K562 (cell line): ENCODE data around the gene DGCR6L. TPM values are rescaled to one million over a fixed set of nuclear protein-coding genes. Genes with fewer than 3 reads are reported as not detected.
"Not testable (repeated sequence)": the region's sequence is repeated elsewhere in the genome, so short reads cannot be mapped to it uniquely, and the experiment has no call there.

Source experiments
- CBFB ChIP-seq: sonication (generic); formaldehyde crosslinking; IDR thresholded peaks from 2 replicates; pipeline ENCODE4 v1.4.0; 2020; ENCODE audit warnings: mild to moderate bottlenecking, missing genetic modification reagents
- CEBPB ChIP-seq: fragments of 450-650 bp; IDR thresholded peaks from 2 replicates; pipeline ENCODE4 v1.6.1; 2016; ENCODE audit warnings: missing genetic modification characterization, missing compliant biosample characterization
- ELK1 ChIP-seq: sonication (generic); formaldehyde crosslinking; IDR thresholded peaks from 2 replicates; pipeline ENCODE4 v1.8.1; 2022; ENCODE audit warnings: missing genetic modification reagents
- FOXM1 ChIP-seq, 2 experiments: fragments of 450-650 bp in 1 of 2; sonication (generic) in 1 of 2; formaldehyde crosslinking in 1 of 2; IDR thresholded peaks; 2 replicates each; pipeline versions ENCODE4 v1.6.1 to v1.9.0; 2017 to 2022; ENCODE audit warnings: low read depth in 2 of 2, mild to moderate bottlenecking in 2 of 2, missing genetic modification reagents in 1 of 2, moderate library complexity in 1 of 2
- HDAC6 ChIP-seq: IDR thresholded peaks from 2 replicates; pipeline ENCODE4 v1.6.1; 2012; ENCODE audit warnings: low read depth, mild to moderate bottlenecking, control low read depth, inconsistent platforms, low read length, moderate library complexity
- MYBL2 ChIP-seq, 2 experiments: fragments of 450-650 bp in 1 of 2; sonication (generic) in 1 of 2; formaldehyde crosslinking in 1 of 2; IDR thresholded peaks; 2 replicates each; pipeline versions ENCODE4 v1.6.1 to v1.8.1; 2017 to 2022; ENCODE audit warnings: borderline replicate concordance in 1 of 2, inconsistent platforms in 1 of 2, low read depth in 1 of 2, mild to moderate bottlenecking in 1 of 2, missing genetic modification reagents in 1 of 2, moderate library complexity in 1 of 2
- STAG1 ChIP-seq: sonication (generic); formaldehyde crosslinking; IDR thresholded peaks from 2 replicates; pipeline ENCODE4 v1.5.0; 2020; ENCODE audit warnings: missing genetic modification reagents, borderline replicate concordance
- ZC3H4 ChIP-seq: sonication (generic); formaldehyde crosslinking; IDR thresholded peaks from 2 replicates; pipeline ENCODE4 v1.9.0; 2021; ENCODE audit warnings: missing genetic modification reagents, borderline replicate concordance
- ZNF282 ChIP-seq: sonication (generic); formaldehyde crosslinking; IDR thresholded peaks from 2 replicates; pipeline ENCODE4 v1.8.1; 2023; ENCODE audit warnings: missing genetic modification reagents
- ZNF431 ChIP-seq: sonication (generic); formaldehyde crosslinking; IDR thresholded peaks from 2 replicates; pipeline ENCODE4 v1.8.0; 2022; ENCODE audit warnings: mild to moderate bottlenecking, missing genetic modification reagents
- ZNF511 ChIP-seq: sonication (generic); formaldehyde crosslinking; IDR thresholded peaks from 2 replicates; pipeline ENCODE4 v1.8.0; 2022; ENCODE audit warnings: mild to moderate bottlenecking, missing genetic modification reagents
- polyA plus RNA-seq, 8 experiments: library from polyadenylated mRNA; depleted of rRNA in 4 of 8; stranded (reverse) in 5 of 8; unstranded in 3 of 8; fragments of >200 nt; fragmentation: Nextera tagmentation in 2 of 8; fragmentation: Illumina TruSeq in 1 of 8; extraction: Ambion mirVana in 2 of 8; extraction: Trizol in 1 of 8; gene quantifications; 2 replicates each; pipeline versions ENCODE4 v1.2.1 to v1.2.3, GENCODE V29; 2011 to 2014; ENCODE audit warnings: inconsistent platforms in 1 of 8, missing spikeins in 1 of 8
- total RNA-seq, 7 experiments: library from RNA; depleted of rRNA in 6 of 7; stranded (reverse); fragments of >200 nt in 6 of 7; fragmentation: Illumina TruSeq in 2 of 7; extraction: Trizol in 2 of 7; gene quantifications; 2 replicates each; pipeline versions ENCODE4 v1.2.1 to v1.2.3, GENCODE V29; 2011 to 2021; ENCODE audit warnings: low replicate concordance in 1 of 7
- TF ChIP-seq, protein P1 (sequence below): fragments of 250-450 bp; sonication (Bioruptor Pico); IDR thresholded peaks from 2 replicates; pipeline ENCODE4 v1.4.0; 2020; ENCODE audit warnings: mild to moderate bottlenecking, moderate library complexity
- TF ChIP-seq, protein P2 (sequence below): sonication (generic); formaldehyde crosslinking; IDR thresholded peaks from 2 replicates; pipeline ENCODE4 v1.9.0; 2022; ENCODE audit warnings: mild to moderate bottlenecking, missing genetic modification reagents
- TF ChIP-seq, protein P3 (sequence below): sonication (generic); formaldehyde crosslinking; IDR thresholded peaks from 2 replicates; pipeline ENCODE4 v1.8.0; 2022; ENCODE audit warnings: mild to moderate bottlenecking, low read depth, missing genetic modification reagents
- TF ChIP-seq, protein P4 (sequence below): sonication (generic); formaldehyde crosslinking; IDR thresholded peaks from 2 replicates; pipeline ENCODE4 v1.8.1; 2022; ENCODE audit warnings: missing genetic modification reagents

Gene DGCR6L
- total and polyA plus RNA-seq, 9 of the 15 experiments (the other 6 are each of a cell fraction or from before 2014, with no cell fraction given) = 3.6 to 151 (median 51.0) TPM

GRCh38 chr22:20266667-20267440, 53.0 kb downstream of the DGCR6L start (continued):
- not testable (repeated sequence) for TF ChIP-seq FOXM1, MYBL2 (IDR thresholded peaks at IDR 0.05; ENCODE audit: low read depth)
- TF ChIP-seq FOXM1 (CRISPR knock-in tag; IDR thresholded peaks at IDR 0.05; ENCODE audit: low read depth) (peak; percentile 81; the same call in 1 of the 2 replicates), STAG1 (CRISPR knock-in tag) (0 out of 2 replicates have a peak, but pooled peaks have one; percentile 58), CBFB (CRISPR knock-in tag) (peak; percentile 65; the same call in 1 of the 2 replicates), ZNF431 (CRISPR knock-in tag) (peak; percentile 63), HDAC6 (0 out of 2 replicates have a peak, but pooled peaks have one; percentile 79), MYBL2 (CRISPR knock-in tag; IDR thresholded peaks at IDR 0.05; ENCODE audit: borderline replicate concordance) (peak; percentile 51), ELK1 (CRISPR knock-in tag) (peak; percentile 93; the same call in 1 of the 2 replicates), ZC3H4 (CRISPR knock-in tag) (peak; percentile 81; the same call in 1 of the 2 replicates), ZNF282 (peak; percentile 84; the same call in 1 of the 2 replicates), ZNF511 (peak; percentile 45; the same call in 1 of the 2 replicates), CEBPB (tag) (peak; percentile 95)
- TF ChIP-seq, protein P1, sequence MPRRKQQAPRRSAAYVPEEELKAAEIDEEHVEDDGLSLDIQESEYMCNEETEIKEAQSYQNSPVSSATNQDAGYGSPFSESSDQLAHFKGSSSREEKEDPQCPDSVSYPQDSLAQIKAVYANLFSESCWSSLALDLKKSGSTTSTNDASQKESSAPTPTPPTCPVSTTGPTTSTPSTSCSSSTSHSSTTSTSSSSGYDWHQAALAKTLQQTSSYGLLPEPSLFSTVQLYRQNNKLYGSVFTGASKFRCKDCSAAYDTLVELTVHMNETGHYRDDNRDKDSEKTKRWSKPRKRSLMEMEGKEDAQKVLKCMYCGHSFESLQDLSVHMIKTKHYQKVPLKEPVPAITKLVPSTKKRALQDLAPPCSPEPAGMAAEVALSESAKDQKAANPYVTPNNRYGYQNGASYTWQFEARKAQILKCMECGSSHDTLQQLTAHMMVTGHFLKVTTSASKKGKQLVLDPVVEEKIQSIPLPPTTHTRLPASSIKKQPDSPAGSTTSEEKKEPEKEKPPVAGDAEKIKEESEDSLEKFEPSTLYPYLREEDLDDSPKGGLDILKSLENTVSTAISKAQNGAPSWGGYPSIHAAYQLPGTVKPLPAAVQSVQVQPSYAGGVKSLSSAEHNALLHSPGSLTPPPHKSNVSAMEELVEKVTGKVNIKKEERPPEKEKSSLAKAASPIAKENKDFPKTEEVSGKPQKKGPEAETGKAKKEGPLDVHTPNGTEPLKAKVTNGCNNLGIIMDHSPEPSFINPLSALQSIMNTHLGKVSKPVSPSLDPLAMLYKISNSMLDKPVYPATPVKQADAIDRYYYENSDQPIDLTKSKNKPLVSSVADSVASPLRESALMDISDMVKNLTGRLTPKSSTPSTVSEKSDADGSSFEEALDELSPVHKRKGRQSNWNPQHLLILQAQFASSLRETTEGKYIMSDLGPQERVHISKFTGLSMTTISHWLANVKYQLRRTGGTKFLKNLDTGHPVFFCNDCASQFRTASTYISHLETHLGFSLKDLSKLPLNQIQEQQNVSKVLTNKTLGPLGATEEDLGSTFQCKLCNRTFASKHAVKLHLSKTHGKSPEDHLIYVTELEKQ = 0 out of 2 replicates have a peak, but pooled peaks have one; percentile 1
- TF ChIP-seq, protein P2, sequence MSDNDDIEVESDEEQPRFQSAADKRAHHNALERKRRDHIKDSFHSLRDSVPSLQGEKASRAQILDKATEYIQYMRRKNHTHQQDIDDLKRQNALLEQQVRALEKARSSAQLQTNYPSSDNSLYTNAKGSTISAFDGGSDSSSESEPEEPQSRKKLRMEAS (CRISPR knock-in tag) = peak; percentile 80
- TF ChIP-seq, protein P3, sequence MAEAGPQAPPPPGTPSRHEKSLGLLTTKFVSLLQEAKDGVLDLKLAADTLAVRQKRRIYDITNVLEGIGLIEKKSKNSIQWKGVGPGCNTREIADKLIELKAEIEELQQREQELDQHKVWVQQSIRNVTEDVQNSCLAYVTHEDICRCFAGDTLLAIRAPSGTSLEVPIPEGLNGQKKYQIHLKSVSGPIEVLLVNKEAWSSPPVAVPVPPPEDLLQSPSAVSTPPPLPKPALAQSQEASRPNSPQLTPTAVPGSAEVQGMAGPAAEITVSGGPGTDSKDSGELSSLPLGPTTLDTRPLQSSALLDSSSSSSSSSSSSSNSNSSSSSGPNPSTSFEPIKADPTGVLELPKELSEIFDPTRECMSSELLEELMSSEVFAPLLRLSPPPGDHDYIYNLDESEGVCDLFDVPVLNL (CRISPR knock-in tag) = peak; percentile 79; the same call in 1 of the 2 replicates
- TF ChIP-seq, protein P4, sequence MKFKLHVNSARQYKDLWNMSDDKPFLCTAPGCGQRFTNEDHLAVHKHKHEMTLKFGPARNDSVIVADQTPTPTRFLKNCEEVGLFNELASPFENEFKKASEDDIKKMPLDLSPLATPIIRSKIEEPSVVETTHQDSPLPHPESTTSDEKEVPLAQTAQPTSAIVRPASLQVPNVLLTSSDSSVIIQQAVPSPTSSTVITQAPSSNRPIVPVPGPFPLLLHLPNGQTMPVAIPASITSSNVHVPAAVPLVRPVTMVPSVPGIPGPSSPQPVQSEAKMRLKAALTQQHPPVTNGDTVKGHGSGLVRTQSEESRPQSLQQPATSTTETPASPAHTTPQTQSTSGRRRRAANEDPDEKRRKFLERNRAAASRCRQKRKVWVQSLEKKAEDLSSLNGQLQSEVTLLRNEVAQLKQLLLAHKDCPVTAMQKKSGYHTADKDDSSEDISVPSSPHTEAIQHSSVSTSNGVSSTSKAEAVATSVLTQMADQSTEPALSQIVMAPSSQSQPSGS (CRISPR knock-in tag) = peak; percentile 66
